Measurements from ENCODE around the gene GSN.

Gene GSN

GRCh38 chr9:121246821-121247561 is 21.0 kb upstream of the GSN start:
- no peak for DNase-seq

- peak; percentile 90 for DNase-seq
Observed at GRCh38 chr9:121249563-121249962, 18.4 kb upstream of the GSN start.

DNA sequence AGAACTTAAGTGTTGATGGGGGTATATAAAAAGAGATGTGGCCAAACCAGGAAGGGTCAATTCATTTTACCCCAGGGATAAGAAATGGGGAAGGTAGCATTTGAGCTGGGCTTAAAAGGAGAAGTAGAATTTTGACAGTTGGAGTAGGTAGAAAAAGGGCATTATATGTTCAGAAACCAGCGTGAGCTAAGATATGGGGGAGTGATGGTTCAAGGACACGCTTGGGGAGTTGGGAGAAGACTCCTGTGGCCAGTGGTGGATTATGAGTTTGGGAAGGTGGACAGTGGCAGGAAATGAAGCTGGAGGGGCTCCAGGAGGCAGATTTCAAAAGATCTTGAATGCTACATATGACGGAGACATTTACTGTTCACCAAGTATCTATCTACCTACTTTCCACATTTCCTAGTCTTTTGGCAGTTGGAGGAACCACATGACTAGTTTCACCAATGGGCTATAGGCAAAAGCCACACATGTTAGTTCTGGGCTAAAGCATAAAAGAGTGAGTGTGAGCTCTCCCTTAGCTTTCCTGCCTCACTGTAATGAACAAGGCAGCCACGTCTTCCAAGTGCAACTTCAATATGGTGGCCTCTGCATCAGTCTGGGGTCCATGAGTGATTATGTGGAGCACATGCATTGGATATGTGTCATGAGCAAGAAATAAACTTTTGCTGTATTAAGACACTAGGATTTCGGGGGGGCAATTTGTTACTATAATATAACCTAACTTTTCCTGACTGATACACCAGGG is 15.7 kb upstream of the GSN start:
- DNase-seq = peak; percentile 79

DNA sequence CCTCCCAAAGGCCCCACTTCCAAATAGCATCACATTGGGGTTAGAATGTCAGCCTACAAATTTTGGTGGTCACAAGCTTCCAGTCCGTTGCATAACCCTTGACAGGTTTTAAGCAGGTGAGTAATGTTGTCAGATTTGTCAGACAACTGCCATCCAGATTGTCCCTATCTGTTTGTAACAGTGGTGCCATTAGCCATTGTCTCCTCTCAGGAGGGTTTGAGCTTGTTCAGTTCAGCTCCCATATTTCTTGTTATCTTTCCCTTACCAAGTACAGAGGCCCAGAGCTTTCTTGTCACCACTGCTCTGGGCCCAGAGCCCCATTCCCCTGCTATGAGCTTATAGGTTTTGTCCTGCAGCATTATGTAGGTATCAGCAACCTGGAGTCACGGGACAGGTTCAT is 14.8 kb upstream of the GSN start:
- no peak for DNase-seq

GRCh38 chr9:121253821-121254501 is 14.0 kb upstream of the GSN start:
- peak; percentile 46 for DNase-seq

DNA sequence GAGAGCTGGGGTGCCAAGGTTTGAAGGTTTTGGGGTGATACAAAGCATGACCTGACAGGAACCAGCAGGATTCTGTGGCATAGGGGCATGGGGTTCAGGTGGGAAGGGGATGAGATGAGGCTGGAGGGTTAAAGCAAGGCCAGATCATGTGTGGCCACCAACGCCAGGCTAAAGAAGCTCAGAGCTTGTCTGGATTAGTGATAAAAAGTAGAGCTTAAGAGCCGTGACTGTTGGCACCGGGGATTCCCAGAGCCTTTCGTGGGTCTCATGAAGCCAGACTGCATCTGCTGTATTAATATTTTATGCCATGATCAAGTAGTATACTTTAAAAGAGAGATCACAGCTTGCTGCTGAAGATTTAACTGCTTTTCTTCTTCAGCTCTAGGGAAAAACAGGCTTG is 8.5 kb upstream of the GSN start:
- DNase-seq = no peak

DNA sequence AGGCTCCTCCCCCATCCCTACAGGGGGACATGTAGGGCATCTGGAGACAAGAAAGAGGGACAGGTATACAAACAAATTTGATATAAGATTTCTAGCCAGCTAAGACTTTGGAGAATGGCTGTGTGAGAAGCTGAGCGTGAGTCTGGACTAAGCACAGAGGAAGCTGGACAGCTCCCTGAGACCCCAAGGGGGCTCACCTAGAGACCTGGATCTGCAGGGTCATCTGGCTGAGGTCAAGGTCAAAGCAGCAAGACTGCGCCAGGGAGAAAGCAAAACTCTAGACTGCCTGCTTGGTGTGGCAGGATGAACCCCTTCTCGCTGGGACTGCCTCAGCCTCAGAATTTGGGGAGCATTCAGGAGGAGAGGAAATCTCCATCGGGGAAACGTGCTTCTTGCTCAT is 8.0 kb upstream of the GSN start:
- no peak for DNase-seq

GRCh38 chr9:121260457-121261106 is 7.4 kb upstream of the GSN start:
- no peak for DNase-seq

GRCh38 chr9:121261107-121261460 is 6.9 kb upstream of the GSN start:
- DNase-seq = no peak

DNA sequence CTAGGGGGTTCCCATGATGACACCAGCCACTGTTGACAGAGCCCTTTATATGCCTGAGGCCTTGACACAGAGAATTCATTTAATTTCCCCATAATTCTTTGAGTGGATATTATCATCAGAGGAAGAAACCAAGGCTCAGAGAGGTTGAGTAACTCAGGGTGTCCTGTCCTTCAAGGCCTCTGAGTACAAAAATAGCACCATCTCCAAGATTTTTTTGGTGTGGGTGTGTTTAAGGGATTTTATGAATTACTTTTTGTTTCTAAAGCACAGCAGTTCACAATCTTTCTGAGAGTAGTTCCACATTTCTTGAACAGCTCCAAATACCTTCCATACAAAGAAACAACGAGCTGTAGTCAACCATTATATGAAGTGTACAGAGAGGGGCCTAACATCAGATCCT is 6.2 kb upstream of the GSN start:
- DNase-seq = no peak

DNA sequence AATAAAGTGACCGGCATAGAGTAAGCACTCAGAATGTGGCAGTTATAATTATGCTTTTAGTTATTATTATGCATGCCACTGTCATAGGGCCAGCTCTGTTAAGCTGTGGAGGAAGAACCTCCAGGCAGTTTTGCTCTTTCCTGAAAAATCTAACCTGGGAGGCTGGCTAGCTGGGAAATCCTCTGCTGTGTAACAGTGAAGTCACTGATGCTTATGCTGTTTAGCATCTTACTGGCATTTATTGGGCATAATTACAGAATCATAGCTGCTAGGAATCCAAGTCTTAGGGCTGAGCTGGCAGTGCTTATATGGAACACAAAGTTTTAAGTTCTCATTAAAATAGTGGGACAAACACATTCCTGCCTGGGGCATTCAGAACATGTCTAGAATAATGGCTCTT is 5.5 kb upstream of the GSN start:
- no peak for DNase-seq

DNA sequence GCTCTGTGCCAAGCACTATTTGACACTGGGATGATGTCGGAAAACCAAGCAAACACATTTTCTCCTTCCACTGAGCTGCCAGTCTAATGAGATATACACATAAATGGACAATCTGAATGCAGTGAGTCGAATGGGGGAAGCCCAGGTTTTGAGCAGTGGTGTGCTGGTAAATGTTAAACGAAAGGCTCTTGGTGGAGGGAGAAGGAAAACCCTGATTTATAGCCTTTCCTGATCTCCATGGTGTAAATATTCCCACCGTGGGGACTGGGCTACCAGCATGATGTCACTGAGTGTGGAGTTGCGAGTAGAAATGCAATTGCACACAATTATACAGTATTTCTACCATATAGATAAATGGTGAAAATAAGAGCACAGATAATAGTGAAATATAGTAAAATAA is 5.0 kb upstream of the GSN start:
- no peak for DNase-seq

DNA sequence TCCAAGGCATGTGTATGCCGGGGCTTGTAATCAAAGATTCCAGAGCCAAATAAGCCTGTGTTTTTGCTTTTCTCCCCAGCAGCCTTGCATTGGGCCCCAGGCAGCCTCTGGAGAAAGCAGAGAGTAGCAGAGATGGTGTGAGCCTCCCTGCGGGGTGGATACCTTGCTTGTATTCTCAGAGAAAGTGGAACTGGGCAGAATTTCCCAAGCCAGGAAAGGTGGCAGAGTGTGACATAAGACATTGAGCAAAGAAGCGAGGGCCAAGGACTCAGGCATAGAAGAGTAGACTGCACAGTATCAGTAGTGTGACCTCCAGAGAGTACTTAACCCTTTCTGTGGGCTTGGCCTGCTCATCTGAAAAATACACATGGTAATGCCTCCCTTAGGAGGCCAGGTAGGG is 1.6 kb upstream of the GSN start:
- no peak for DNase-seq

- DNase-seq = no peak
Observed at GRCh38 chr9:121266906-121267650, 884 bp upstream of the GSN start.

- DNase-seq = peak; percentile 58
Observed at GRCh38 chr9:121268598-121268850, 562 bp downstream of the GSN start.

- DNase-seq = peak; percentile 37
Observed at GRCh38 chr9:121268851-121269641, 1.1 kb downstream of the GSN start.

DNA sequence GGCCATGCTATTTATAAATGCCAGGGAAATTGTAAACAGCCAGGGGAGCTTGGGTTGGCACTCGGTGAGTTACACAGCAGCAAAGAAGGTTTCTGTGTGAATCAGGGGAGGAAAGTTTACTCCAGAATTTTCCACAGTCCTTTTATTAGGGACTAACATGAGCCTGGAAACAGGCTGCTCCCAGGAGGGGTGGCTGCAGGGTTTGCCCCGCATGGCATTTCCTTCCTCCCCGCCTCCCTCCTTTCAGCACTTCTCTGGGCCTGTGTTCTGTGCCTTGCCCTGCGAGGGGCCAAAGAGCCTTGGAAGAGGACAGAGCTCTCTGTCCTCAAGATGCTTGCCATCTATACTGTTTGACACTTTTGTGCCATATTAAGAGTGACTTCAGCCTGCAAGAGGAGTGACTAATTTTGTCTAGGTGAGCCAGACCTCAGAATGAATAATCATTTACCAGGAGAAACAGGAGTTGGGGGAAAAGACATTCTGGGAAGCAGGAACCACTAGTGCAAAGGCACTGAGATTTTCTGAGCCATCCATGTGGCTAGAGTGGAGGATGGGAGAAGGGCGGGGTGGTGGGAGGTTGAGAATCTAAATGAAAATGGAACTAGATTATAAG is 1.8 kb downstream of the GSN start:
- no peak for DNase-seq

DNA sequence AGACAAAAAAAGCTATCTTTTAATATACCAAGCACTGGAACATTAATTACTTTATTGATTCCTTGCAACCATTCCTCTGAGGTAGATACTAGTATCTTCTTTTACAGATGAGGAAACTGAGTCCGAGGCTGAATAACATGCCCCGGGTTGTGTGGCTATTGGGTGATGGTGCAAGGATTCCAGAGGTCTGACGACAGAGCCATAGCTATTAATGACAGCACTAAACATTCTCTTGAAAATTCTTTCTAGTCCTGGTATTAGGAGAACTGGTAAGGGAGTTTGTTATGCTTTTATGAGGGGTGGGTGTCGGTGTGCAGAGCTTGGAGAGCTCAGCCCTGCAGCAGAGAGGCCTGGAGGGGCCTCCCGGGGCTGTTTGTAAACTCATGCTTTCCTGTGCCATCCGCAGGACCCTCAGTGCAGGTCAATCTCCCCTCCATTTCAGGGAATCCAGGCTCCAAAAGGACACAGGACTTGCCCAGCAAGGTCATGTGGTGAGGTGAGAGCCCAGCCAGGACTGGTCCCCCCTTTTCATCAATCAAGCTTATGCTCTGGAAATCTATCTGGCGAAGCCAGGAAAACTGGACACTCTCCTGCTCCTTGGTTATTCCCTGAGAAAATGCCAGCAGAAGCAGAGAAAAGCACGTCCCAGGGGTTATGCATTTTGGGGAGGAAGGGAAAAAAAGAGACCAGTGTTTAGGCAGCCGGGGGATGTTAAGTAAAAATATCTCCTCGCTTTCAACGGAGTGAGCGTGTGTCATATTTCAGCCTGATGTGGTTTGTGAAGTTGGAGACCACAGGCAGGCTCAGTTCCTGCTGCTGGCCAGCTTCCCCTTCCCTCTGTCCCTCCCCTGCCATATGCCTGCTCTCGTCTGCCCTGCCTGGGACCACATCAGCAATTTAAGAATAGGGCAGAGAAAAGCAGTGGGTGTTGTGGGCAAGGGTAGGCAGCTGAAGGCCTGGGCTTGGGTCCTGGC is 3.7 kb downstream of the GSN start:
- DNase-seq = peak; percentile 81

- no peak for DNase-seq
Observed at GRCh38 chr9:121272401-121272948, 4.5 kb downstream of the GSN start.

DNA sequence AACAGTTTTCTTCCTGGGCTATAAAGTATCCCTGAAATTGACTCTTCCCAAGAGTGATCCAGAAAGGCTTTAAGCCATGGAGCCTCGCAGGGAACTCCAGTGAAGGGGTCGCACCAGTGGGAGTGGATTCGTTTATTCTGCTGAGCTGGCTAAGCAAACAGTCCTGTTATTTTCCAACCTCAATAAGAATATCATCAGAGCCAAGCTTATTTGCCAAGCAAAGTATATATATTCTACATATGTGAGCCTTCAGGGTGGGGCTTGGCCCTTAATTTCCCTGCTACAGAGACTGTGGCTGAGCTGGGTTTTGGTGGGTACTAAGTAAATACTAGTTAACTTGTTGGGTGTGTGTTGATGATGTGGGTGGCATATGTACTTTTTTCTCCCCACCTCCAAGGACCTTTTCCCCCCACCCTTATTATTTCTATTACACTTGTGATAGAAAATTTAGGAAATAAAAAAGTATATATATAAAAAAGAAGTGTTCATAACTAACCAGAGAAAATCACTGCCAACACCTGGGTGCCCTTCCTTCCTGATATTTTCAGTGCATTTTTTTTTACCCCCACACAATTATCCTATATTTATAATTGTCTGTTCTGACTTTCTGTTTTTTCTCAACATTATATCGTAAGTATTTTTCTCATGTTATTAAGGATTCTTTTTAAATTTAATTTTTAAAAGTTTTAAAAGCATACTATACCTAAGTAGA is 5.3 kb downstream of the GSN start:
- DNase-seq = no peak
